NCI-H748 treated with DMSO at 0.1 percent for 48 hours (cell line): ENCODE measurements around the gene UGT3A2.

Source experiments
- DNase-seq: peaks from one replicate; lab custom pipeline; 2025; lab: John Stamatoyannopoulos, UW

UGT3A2 gene

DNA sequence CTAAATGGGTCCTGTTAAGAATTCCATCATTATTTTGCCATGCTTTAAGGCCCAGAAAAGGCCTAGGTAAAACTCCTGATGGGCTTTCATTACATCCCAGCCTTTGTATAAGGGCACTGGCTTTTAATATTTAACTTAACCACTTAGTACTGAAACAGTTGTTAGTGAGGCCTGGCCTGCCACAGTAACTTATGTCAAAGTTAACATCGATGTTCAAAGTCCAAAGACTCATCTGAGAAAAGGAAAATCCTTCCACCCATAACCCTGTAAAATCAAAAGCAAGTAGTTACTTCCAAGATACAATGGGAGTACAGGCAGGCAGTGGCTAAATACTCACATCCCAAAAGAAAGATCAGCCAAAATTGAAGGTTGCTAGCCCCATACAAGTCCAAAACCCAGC, 60.5 kb downstream of the UGT3A2 start:
- no peak for DNase-seq

- no peak for DNase-seq
Measured at GRCh38 chr5:36001032-36001431, 65.7 kb downstream of the UGT3A2 start.

DNA sequence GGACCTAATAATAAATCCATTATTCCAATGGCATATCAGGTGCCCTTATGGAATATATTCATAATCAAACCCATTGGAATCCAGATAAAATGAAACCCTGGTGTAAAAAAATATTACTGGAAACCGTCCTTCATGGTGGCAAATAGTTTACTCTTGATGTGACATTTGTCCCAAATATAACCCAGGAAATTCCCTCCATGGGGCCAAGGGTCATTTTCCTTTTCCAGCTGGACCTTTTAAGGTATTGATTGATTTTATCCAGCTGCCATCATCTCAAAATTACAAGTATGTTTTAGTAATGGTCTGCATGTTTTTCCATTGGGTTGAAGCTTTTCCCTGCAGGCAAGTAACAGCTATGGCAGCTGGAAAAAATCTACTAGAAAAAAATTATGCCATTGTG, 67.1 kb downstream of the UGT3A2 start:
- DNase-seq, result no peak

DNA sequence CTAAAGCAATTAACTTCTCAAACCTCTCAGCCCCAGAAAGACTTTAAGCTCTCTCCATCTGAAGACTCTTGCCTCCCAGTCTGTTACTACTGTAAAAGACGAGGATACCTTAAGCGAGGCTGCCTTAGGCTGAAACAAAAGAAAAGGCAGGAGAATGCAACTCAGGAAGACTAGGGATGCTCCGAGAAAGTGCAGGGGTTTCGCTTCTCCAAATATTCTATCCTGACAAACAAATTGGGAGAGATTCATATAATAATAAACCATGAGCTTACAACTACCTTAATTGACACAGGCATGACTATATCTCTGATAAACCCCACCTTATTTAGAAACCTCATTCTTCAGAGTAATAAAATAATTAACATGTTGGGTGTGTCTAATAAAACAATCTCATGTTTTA, 70.6 kb downstream of the UGT3A2 start:
- no peak for DNase-seq

GRCh38 chr5:35990941-35991611, 75.6 kb downstream of the UGT3A2 start, which contains the start of gene UGT3A1:
UGT3A1 (minus strand) TSS chr5:35991390; CDS start chr5:35991240, 150 bp downstream.
- DNase-seq, result no peak

- no peak for DNase-seq
Measured at GRCh38 chr5:35990520-35990919, 76.2 kb downstream of the UGT3A2 start.

GRCh38 chr5:35988529-35988928, 78.2 kb downstream of the UGT3A2 start:
- DNase-seq, result no peak

- DNase-seq, result no peak
Measured at GRCh38 chr5:35987776-35988175, 78.9 kb downstream of the UGT3A2 start.
